ENCODE data around the gene PFKFB2.

The PFKFB2 gene

GRCh38 chr1:207009945-207010344 is 43.1 kb upstream of the PFKFB2 start:
- TF ChIP-seq ZFX (IDR thresholded peaks at IDR 0.05) (no peak), CTCF (conservative IDR thresholded peaks at IDR 0.05) (no peak)
- H3K27ac ChIP-seq: peak overlapping the region; percentile 85

GRCh38 chr1:207010726-207011125 is 42.3 kb upstream of the PFKFB2 start:
- TF ChIP-seq ZFX (IDR thresholded peaks at IDR 0.05) (no peak), CTCF (conservative IDR thresholded peaks at IDR 0.05) (no peak)
- H3K27ac ChIP-seq: peak overlapping the region; percentile 85

GRCh38 chr1:207013321-207014085 is 39.6 kb upstream of the PFKFB2 start:
- H3K27ac ChIP-seq: no peak overlapping the region
- no peak for TF ChIP-seq ZFX (IDR thresholded peaks at IDR 0.05)
- TF ChIP-seq CTCF (conservative IDR thresholded peaks at IDR 0.05): no peak

- no peak overlapping the region for H3K27ac ChIP-seq
These were observed 38.3 kb upstream of the PFKFB2 start for GRCh38 chr1:207014728-207015127.

GRCh38 chr1:207015791-207016190 is 37.3 kb upstream of the PFKFB2 start:
- H3K27ac ChIP-seq: no peak overlapping the region
- TF ChIP-seq CTCF (conservative IDR thresholded peaks at IDR 0.05) (no peak), ZFX (IDR thresholded peaks at IDR 0.05) (no peak)

More at GRCh38 chr1:207014728-207015127, 38.3 kb upstream of the PFKFB2 start:
- TF ChIP-seq CTCF (conservative IDR thresholded peaks at IDR 0.05) (no peak), ZFX (IDR thresholded peaks at IDR 0.05) (no peak)

- TF ChIP-seq ZFX (IDR thresholded peaks at IDR 0.05): no peak
- no peak for TF ChIP-seq CTCF (conservative IDR thresholded peaks at IDR 0.05)
- H3K27ac ChIP-seq: peak overlapping the region; percentile 10; the same call in 1 of the 2 replicates
These were observed 35.2 kb upstream of the PFKFB2 start for GRCh38 chr1:207017615-207018559.

GRCh38 chr1:207018707-207019106 is 34.4 kb upstream of the PFKFB2 start:
- H3K27ac ChIP-seq: peak overlapping the region; percentile 10
- TF ChIP-seq CTCF (conservative IDR thresholded peaks at IDR 0.05) (no peak), ZFX (IDR thresholded peaks at IDR 0.05) (no peak)

All from C4-2B (cell line).